Umbilical cord (tissue), 2 donors: ENCODE results near the gene VPS13D. TPM values are rescaled to one million over a fixed set of nuclear protein-coding genes. Genes with fewer than 3 reads are reported as not detected.

Experiments
- DNase-seq: peaks from one replicate; pipeline ENCODE4 v3.0.0-alpha.2; 2015; ENCODE audit warnings: low spot score
- total RNA-seq: library from RNA; depleted of rRNA; stranded (reverse); fragments of >200 nt; gene quantifications from one replicate; pipeline ENCODE4 v1.2.3, GENCODE V29; 2014; ENCODE audit warnings: low replicate concordance; ENCODE audit not compliant: insufficient read depth

VPS13D gene
- total RNA-seq, 1 donor from 2014 or later: 31.3 TPM

- no peak for DNase-seq
Observed at GRCh38 chr1:12228979-12229378, 851 bp upstream of the VPS13D start.

GRCh38 chr1:12229386-12229834 is 420 bp upstream of the VPS13D start:
- no peak for DNase-seq

GRCh38 chr1:12230549-12231275 is 882 bp downstream of the VPS13D start:
- DNase-seq: peak; percentile 17

- no peak for DNase-seq
Observed at GRCh38 chr1:12231276-12231595, 1.4 kb downstream of the VPS13D start.

- DNase-seq: no peak
Observed at GRCh38 chr1:12232221-12232620, 2.4 kb downstream of the VPS13D start.

GRCh38 chr1:12244078-12244477 is 14.2 kb downstream of the VPS13D start:
- DNase-seq: no peak

GRCh38 chr1:12244585-12244984 is 14.8 kb downstream of the VPS13D start:
- DNase-seq: no peak

GRCh38 chr1:12245116-12245515 is 15.3 kb downstream of the VPS13D start:
- no peak for DNase-seq

- no peak for DNase-seq
Observed at GRCh38 chr1:12245733-12246132, 15.9 kb downstream of the VPS13D start.

- no peak for DNase-seq
Observed at GRCh38 chr1:12246584-12246983, 16.8 kb downstream of the VPS13D start.

GRCh38 chr1:12249181-12249580 is 19.4 kb downstream of the VPS13D start:
- DNase-seq: no peak

- DNase-seq: no peak
Observed at GRCh38 chr1:12249748-12250147, 19.9 kb downstream of the VPS13D start.

GRCh38 chr1:12251442-12251841 is 21.6 kb downstream of the VPS13D start:
- DNase-seq: no peak

GRCh38 chr1:12255913-12256312 is 26.1 kb downstream of the VPS13D start:
- no peak for DNase-seq

- no peak for DNase-seq
Observed at GRCh38 chr1:12258272-12258671, 28.4 kb downstream of the VPS13D start.

GRCh38 chr1:12269351-12269750 is 39.5 kb downstream of the VPS13D start:
- no peak for DNase-seq

- no peak for DNase-seq
Observed at GRCh38 chr1:12271033-12271432, 41.2 kb downstream of the VPS13D start.

GRCh38 chr1:12272770-12273169 is 42.9 kb downstream of the VPS13D start:
- DNase-seq: no peak

GRCh38 chr1:12275370-12275769 is 45.5 kb downstream of the VPS13D start:
- no peak for DNase-seq

GRCh38 chr1:12276225-12276624 is 46.4 kb downstream of the VPS13D start:
- DNase-seq: peak; percentile 13

- no peak for DNase-seq
Observed at GRCh38 chr1:12279003-12279402, 49.2 kb downstream of the VPS13D start.

GRCh38 chr1:12279728-12280464 is 50.1 kb downstream of the VPS13D start:
- DNase-seq: no peak

GRCh38 chr1:12282142-12282541 is 52.3 kb downstream of the VPS13D start:
- DNase-seq: no peak
